Mammary epithelial cell (primary cell): ENCODE results near the gene PLOD2.

Source experiments
- EZH2 ChIP-seq: IDR thresholded peaks from 2 replicates; pipeline ENCODE4 v1.6.1; 2012; ENCODE audit warnings: low read length, inconsistent platforms, borderline replicate concordance
- TF ChIP-seq, protein P1 (sequence below), 2 donors: IDR thresholded peaks in 1 of 2; conservative IDR thresholded peaks in 1 of 2; 2 replicates each; pipeline ENCODE4 v1.5.1; 2011 to 2012; ENCODE audit warnings: inconsistent platforms in 2 of 2, low read length in 2 of 2, mild to moderate bottlenecking in 2 of 2, control low read depth in 1 of 2, low read depth in 1 of 2; ENCODE audit not compliant: insufficient read depth in 1 of 2; ENCODE audit errors: extremely low read depth in 1 of 2

GRCh38 chr3:146110161-146110560 is 50.8 kb downstream of the PLOD2 start:
- TF ChIP-seq, protein P1, sequence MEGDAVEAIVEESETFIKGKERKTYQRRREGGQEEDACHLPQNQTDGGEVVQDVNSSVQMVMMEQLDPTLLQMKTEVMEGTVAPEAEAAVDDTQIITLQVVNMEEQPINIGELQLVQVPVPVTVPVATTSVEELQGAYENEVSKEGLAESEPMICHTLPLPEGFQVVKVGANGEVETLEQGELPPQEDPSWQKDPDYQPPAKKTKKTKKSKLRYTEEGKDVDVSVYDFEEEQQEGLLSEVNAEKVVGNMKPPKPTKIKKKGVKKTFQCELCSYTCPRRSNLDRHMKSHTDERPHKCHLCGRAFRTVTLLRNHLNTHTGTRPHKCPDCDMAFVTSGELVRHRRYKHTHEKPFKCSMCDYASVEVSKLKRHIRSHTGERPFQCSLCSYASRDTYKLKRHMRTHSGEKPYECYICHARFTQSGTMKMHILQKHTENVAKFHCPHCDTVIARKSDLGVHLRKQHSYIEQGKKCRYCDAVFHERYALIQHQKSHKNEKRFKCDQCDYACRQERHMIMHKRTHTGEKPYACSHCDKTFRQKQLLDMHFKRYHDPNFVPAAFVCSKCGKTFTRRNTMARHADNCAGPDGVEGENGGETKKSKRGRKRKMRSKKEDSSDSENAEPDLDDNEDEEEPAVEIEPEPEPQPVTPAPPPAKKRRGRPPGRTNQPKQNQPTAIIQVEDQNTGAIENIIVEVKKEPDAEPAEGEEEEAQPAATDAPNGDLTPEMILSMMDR (conservative IDR thresholded peaks at IDR 0.05 in 1 of 2, IDR thresholded peaks at IDR 0.05 in 1 of 2; ENCODE audit: extremely low read depth in 1 of 2, insufficient read depth in 1 of 2, low read depth in 1 of 2, low read length in 2 of 2): no peak
- no peak for TF ChIP-seq EZH2
